ENCODE data around the gene SH3PXD2A. TPM values are rescaled to one million over a fixed set of nuclear protein-coding genes. Genes with fewer than 3 reads are reported as not detected.

The SH3PXD2A gene
- total and polyA plus RNA-seq, 12 donors: 5.7 to 34.5 (median 19.2) TPM

GRCh38 chr10:103711351-103711994 lies 143.9 kb downstream of the SH3PXD2A start:
- Histone ChIP-seq H3K4me1 (replicated peaks in 1 of 2) (peaks cover 3 to 9% of the 10 kb centered on the region in 2 donors), H3K27me3 (no peaks in the 10 kb centered on the region), H3K27ac (no peak overlapping the region), H3K4me3 (no peak overlapping the region), H3K9me3 (replicated peaks in 1 of 3) (no peaks in the 10 kb centered on the region), H3K36me3 (replicated peaks in 1 of 2) (no peaks in the 10 kb centered on the region)
- TF ChIP-seq, protein P1, sequence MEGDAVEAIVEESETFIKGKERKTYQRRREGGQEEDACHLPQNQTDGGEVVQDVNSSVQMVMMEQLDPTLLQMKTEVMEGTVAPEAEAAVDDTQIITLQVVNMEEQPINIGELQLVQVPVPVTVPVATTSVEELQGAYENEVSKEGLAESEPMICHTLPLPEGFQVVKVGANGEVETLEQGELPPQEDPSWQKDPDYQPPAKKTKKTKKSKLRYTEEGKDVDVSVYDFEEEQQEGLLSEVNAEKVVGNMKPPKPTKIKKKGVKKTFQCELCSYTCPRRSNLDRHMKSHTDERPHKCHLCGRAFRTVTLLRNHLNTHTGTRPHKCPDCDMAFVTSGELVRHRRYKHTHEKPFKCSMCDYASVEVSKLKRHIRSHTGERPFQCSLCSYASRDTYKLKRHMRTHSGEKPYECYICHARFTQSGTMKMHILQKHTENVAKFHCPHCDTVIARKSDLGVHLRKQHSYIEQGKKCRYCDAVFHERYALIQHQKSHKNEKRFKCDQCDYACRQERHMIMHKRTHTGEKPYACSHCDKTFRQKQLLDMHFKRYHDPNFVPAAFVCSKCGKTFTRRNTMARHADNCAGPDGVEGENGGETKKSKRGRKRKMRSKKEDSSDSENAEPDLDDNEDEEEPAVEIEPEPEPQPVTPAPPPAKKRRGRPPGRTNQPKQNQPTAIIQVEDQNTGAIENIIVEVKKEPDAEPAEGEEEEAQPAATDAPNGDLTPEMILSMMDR (IDR thresholded peaks at IDR 0.05): no peak
- no peak for TF ChIP-seq POLR2A (IDR thresholded peaks at IDR 0.05)
- DNase-seq: no peak
- WGBS, 4 donors: 83 to 90% (median 87%) methylated on average over 7 to 15 of the region's 15 CpGs
- intact Hi-C loops (cut with DNase I): no loop called here

DNA sequence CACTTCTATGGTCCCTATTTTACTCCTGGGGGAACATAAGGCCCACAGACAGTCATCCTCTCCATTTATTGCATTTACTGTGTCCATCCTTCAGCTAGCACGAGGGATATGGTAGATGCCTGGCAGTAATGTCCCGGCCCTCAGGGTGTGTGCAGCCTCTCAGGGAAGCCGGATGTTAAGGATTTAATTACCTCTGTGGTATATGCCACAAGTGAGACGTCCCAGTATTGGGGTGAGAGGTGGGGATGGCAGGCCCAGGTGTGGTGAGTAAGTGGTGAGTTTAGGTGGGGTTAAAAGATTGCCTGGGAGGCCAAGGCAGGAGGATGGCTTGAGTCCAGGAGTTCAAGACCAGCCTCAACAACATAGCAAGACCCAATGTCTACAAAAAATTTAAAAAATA lies 144.9 kb downstream of the SH3PXD2A start:
- no peak for TF ChIP-seq POLR2A (IDR thresholded peaks at IDR 0.05)
- TF ChIP-seq, protein P1 (IDR thresholded peaks at IDR 0.05): no peak
- Histone ChIP-seq H3K4me1 (replicated peaks in 1 of 2) (peaks cover 3 to 9% of the 10 kb centered on the region in 2 donors), H3K27ac (no peak overlapping the region), H3K27me3 (no peaks in the 10 kb centered on the region), H3K9me3 (replicated peaks in 1 of 3) (no peaks in the 10 kb centered on the region), H3K36me3 (replicated peaks in 1 of 2) (no peaks in the 10 kb centered on the region), H3K4me3 (no peak overlapping the region)
- no peak for DNase-seq
- intact Hi-C loops (cut with DNase I): no loop called here
- 66 to 81% (median 75%) methylated on average over 4 of the region's 4 CpGs for WGBS, 4 donors

DNA sequence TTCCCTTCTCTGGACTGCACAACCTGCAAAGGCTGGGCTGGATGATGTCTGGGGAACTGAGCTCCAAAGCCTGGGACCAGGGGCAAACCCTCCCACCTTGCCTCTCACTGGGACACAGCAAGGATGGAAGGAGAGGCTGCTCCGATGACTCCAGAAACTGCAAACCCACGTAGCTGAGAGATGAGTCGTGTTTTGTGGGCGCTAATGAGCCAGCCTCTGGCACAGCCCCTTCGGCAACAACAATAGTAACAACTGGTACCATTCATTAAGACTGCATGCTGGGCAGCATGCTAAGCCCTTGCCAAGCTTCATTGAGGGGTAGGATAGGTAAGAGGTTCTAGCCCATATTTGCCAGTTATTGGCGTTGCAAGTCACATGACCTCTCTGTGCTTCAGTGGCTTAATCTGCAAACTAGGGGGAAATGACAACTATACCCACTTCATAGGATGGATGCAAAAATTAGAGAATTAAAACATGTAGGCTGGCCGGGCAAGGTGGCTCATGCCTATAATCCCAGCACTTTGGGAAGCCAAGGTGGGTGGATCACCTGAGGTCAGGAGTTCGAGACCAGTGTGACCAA lies 145.9 kb downstream of the SH3PXD2A start:
- H3K27ac ChIP-seq: no peak overlapping the region
- H3K4me3 ChIP-seq: no peak overlapping the region
- H3K9me3 ChIP-seq (replicated peaks in 1 of 3): no peaks in the 10 kb centered on the region
- intact Hi-C loops (cut with DNase I): no loop called here
- H3K27me3 ChIP-seq: no peaks in the 10 kb centered on the region
- peaks cover 3 to 9% of the 10 kb centered on the region in 2 donors for H3K4me1 ChIP-seq (replicated peaks in 1 of 2)
- 76 to 90% (median 81%) methylated on average over 3 to 8 of the region's 8 CpGs for WGBS, 4 donors
- DNase-seq: no peak
- no peak for TF ChIP-seq POLR2A (IDR thresholded peaks at IDR 0.05)
- TF ChIP-seq, protein P1 (IDR thresholded peaks at IDR 0.05): no peak
- no peaks in the 10 kb centered on the region for H3K36me3 ChIP-seq (replicated peaks in 1 of 2)

DNA sequence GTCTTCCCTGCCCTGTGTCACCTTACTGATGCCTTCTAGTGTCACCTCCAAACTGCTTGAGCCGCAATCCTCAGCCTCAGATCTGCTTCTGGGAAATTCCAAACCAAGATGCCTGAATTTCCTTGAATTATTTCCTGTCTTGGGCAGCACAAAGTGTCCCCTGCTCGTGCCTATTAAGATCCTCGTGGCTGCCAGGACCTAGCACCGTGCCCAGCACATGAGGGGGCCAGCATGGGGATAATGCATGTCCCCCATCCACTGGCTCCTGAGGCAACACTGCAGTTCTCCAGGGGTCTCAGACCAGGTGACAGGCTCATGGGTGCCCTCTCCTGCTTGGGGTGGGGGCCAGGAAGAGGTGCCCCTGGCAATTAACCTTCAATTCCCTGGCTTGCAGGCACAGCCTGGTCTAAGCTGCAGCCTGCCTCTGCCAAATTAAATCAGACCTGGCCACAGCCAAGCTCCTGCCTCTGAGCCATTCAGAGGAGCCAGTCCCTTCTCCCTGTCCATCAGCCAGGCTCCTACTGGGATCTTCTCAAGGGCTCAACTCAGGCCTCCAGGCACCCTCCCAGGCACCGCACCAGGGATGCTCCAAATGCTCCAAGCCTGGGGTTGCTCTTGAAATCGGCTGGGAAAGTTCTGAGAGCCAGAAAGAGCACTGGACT lies 146.6 kb downstream of the SH3PXD2A start:
- H3K4me1 ChIP-seq (replicated peaks in 1 of 2): peaks cover 3 to 9% of the 10 kb centered on the region in 2 donors
- H3K4me3 ChIP-seq: no peak overlapping the region
- 62 to 85% (median 76%) methylated on average over 4 to 6 of the region's 6 CpGs for WGBS, 4 donors
- H3K9me3 ChIP-seq (replicated peaks in 1 of 3): no peaks in the 10 kb centered on the region
- H3K36me3 ChIP-seq (replicated peaks in 1 of 2): no peaks in the 10 kb centered on the region
- DNase-seq: no peak
- no peaks in the 10 kb centered on the region for H3K27me3 ChIP-seq
- intact Hi-C loops (cut with DNase I): no loop called here
- TF ChIP-seq POLR2A (IDR thresholded peaks at IDR 0.05): no peak
- TF ChIP-seq, protein P1 (IDR thresholded peaks at IDR 0.05): no peak
- no peak overlapping the region for H3K27ac ChIP-seq

All from adrenal gland (tissue), 12 donors.